Subcutaneous adipose tissue (tissue), 4 donors: Measurements from ENCODE around the gene GNGT1. TPM values are rescaled to one million over a fixed set of nuclear protein-coding genes. Genes with fewer than 3 reads are reported as not detected.

Experiments used
- CTCF ChIP-seq: fragments of 450-650 bp; IDR thresholded peaks from one replicate; pipeline ENCODE4 v1.5.1; 2016; ENCODE audit warnings: low read depth, mild to moderate bottlenecking, control low read depth, antibody characterized with exemption, moderate library complexity
- total RNA-seq, 4 donors: library from RNA; depleted of rRNA; stranded (reverse); fragments of >200 nt; gene quantifications; one replicate each; pipeline ENCODE4 v1.1.0, GENCODE V29; 2016

The GNGT1 gene
- total RNA-seq, 4 donors from 2014 or later = not detected

- no peak for TF ChIP-seq CTCF
These were observed 28.6 kb upstream of the GNGT1 start for GRCh38 chr7:93877742-93878141.

GRCh38 chr7:93879356-93879755 lies 27.0 kb upstream of the GNGT1 start:
- no peak for TF ChIP-seq CTCF

GRCh38 chr7:93882468-93882867 lies 23.9 kb upstream of the GNGT1 start:
- no peak for TF ChIP-seq CTCF

- no peak for TF ChIP-seq CTCF
These were observed 23.1 kb upstream of the GNGT1 start for GRCh38 chr7:93883078-93883916.

- no peak for TF ChIP-seq CTCF
These were observed 22.4 kb upstream of the GNGT1 start for GRCh38 chr7:93883917-93884345.

- no peak for TF ChIP-seq CTCF
These were observed 21.8 kb upstream of the GNGT1 start for GRCh38 chr7:93884541-93884940.

GRCh38 chr7:93889261-93889660 lies 17.1 kb upstream of the GNGT1 start:
- TF ChIP-seq CTCF = no peak
